Effector memory CD8-positive, alpha-beta T cell (primary cell): ENCODE results near the gene REM2.
A peak's percentile ranks its signal among the peaks of the same experiment; 100 is the strongest.

Source experiments
- ATAC-seq: fragments of 150-1000 bp; cut with Tn5 transposase; replicated peaks from 2 replicates; pipeline ENCODE4 v1.10.0; 2021; ENCODE audit warnings: mild to moderate bottlenecking, moderate library complexity
- DNase-seq, 3 experiments: peaks; one replicate each; pipeline ENCODE4 v3.0.0; 2021
- H3K27ac Mint-ChIP-seq, 2 donors: one replicate each; pipeline ENCODE4 v1.8.0; 2022; ENCODE audit warnings: mild to moderate bottlenecking in 2 of 2, mixed read lengths in 2 of 2, moderate library complexity in 2 of 2
- H3K27me3 Mint-ChIP-seq, 2 donors: one replicate each; pipeline ENCODE4 v1.8.0; 2022; ENCODE audit warnings: mixed read lengths in 2 of 2
- H3K36me3 Mint-ChIP-seq: one replicate; pipeline ENCODE4 v1.8.0; 2022; ENCODE audit warnings: mild to moderate bottlenecking, moderate library complexity, mixed read lengths; ENCODE audit not compliant: insufficient read depth
- H3K4me1 Mint-ChIP-seq, 2 donors: one replicate each; pipeline ENCODE4 v1.8.0; 2022; ENCODE audit warnings: low read depth in 2 of 2, mixed read lengths in 2 of 2
- H3K4me3 Mint-ChIP-seq, 2 donors: one replicate each; pipeline ENCODE4 v1.8.0; 2022; ENCODE audit warnings: mild to moderate bottlenecking in 2 of 2, mixed read lengths in 2 of 2, moderate library complexity in 2 of 2
- H3K9me3 Mint-ChIP-seq, 2 donors: one replicate each; pipeline ENCODE4 v1.8.0; 2022; ENCODE audit warnings: mixed read lengths in 2 of 2

Gene REM2

DNA sequence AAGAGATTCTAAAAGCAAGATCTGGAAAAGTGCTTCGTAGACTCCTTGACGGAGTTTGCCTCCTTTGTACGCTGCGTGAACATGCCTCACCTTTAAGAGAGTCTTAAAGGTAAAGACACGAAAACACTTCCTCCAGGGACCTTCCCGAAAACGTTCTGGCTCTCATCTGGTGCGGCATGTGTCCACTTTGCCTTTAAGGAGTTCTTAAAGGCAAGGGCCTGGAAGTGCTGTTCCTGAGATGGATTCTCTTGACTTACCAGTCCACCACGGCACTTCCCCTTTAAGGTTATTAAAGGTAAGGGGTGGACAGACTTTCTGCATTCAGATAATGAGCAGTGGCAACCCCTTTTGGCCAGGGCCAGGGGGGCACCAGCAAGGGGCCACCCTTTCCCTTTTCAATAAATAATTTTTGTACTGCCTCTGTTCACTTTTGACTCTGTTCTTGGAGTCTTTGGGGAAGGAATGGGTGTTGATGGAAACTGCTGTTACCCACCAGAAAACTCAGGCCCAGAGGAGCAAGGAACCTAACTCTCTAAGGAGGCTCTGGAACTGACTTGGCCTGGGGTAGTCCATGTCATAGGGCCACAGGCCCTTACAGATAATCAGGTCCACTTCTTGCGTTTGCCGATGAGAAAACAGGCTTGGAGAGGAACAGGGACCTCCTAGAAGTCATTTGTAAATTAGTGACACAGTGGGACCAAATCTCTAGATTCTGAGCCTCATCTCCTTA lies 4.4 kb downstream of the REM2 start:
- Mint-ChIP-seq H3K4me1 (peaks cover 22% of the 10 kb centered on the region in 2 donors), H3K27ac (peak overlapping the region; percentile 82 to 91), H3K9me3 (no peaks in the 10 kb centered on the region), H3K4me3 (peak overlapping the region; percentile 79 to 80), H3K27me3 (no peaks in the 10 kb centered on the region), H3K36me3 (peaks cover 27% of the 10 kb centered on the region)
- DNase-seq (no peak), ATAC-seq (peak; percentile 21)

GRCh38 chr14:22887990-22888378 lies 5.0 kb downstream of the REM2 start:
- Mint-ChIP-seq H3K36me3 (peaks cover 27% of the 10 kb centered on the region), H3K9me3 (no peaks in the 10 kb centered on the region), H3K4me3 (peak overlapping the region; percentile 79 to 80), H3K4me1 (peaks cover 22% of the 10 kb centered on the region in 2 donors), H3K27ac (peak overlapping the region; percentile 82 to 91), H3K27me3 (no peaks in the 10 kb centered on the region)
- no peak for ATAC-seq
- no peak for DNase-seq

DNA sequence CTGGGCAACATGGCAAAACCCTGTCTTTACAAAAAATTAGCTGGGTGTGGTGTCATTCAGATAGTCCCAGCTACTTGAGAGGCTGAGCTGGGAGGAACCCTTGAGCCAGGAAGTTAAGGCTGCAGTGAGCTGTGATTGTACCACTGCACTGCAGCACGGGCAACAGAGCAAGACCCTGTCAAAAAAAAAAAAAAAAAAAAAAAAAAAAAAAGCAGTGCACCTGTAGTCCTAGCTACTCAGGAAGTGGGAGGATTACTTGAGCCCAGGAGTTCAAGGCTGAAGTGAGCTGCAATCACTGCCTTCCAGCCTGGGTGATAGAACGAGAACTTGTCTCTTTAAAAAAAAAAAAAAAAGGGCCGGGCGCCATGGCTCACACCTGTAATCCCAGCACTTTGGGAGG lies 5.6 kb downstream of the REM2 start:
- ATAC-seq: no peak
- H3K4me1 Mint-ChIP-seq: peaks cover 19 to 22% of the 10 kb centered on the region in 2 donors
- H3K27ac Mint-ChIP-seq: no peak overlapping the region
- H3K9me3 Mint-ChIP-seq: no peaks in the 10 kb centered on the region
- no peak overlapping the region for H3K4me3 Mint-ChIP-seq
- no peak for DNase-seq
- no peaks in the 10 kb centered on the region for H3K27me3 Mint-ChIP-seq
- H3K36me3 Mint-ChIP-seq: peaks cover 22% of the 10 kb centered on the region

DNA sequence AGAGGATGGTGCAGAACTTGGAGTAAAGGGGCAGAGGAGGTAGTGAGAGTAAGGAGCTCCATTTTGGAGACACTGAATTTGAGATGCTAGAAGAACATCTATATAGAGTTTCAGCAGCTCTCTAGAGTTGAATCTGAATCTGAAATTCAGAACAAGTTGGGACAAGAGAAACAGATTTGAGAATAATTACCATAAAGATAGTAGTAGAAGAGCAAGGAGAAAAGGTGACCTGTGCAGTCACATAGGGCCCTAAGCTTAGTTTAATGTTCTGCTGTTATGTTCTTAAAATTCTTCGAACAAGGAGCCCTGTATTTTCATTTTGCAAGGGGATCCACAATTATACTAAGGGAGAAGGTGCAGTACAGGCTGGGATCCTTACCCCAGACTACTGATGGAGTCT lies 7.4 kb downstream of the REM2 start:
- Mint-ChIP-seq H3K27ac (no peak overlapping the region), H3K27me3 (no peaks in the 10 kb centered on the region), H3K9me3 (no peaks in the 10 kb centered on the region), H3K36me3 (peaks cover 14% of the 10 kb centered on the region), H3K4me1 (peaks cover 17 to 19% of the 10 kb centered on the region in 2 donors), H3K4me3 (no peak overlapping the region)
- ATAC-seq: no peak
- no peak for DNase-seq

- no peak overlapping the region for H3K4me3 Mint-ChIP-seq
- H3K4me1 Mint-ChIP-seq: peaks cover 6 to 7% of the 10 kb centered on the region in 2 donors
- ATAC-seq (no peak), DNase-seq (no peak)
- no peaks in the 10 kb centered on the region for H3K27me3 Mint-ChIP-seq
- no peak overlapping the region for H3K27ac Mint-ChIP-seq
- H3K9me3 Mint-ChIP-seq: no peaks in the 10 kb centered on the region
- peaks cover 5% of the 10 kb centered on the region for H3K36me3 Mint-ChIP-seq
Observed at GRCh38 chr14:22892488-22892887, 9.5 kb downstream of the REM2 start.

DNA sequence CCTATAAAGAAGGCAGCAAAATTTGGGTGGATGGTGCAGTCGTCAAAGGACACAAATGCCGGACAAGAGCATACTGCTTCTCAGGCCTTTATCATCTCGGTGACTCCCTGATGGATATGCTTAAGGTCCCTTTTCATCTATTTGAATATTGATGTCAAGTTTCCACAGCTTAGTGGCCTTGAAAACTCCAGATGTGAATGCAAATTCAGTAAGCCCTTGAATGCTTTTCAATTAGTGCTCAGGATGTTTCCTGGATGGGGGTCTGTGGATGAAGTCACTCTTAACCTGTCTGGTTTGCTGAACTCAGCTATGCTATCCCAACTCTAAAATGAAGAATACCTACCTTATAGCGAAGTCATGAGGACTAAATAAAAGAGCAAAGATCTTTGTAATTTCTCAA lies 10.7 kb downstream of the REM2 start:
- H3K4me3 Mint-ChIP-seq: no peak overlapping the region
- DNase-seq (no peak), ATAC-seq (no peak)
- peaks cover 8% of the 10 kb centered on the region for H3K36me3 Mint-ChIP-seq
- H3K4me1 Mint-ChIP-seq: no peaks in the 10 kb centered on the region
- H3K27ac Mint-ChIP-seq: no peak overlapping the region
- no peaks in the 10 kb centered on the region for H3K27me3 Mint-ChIP-seq
- no peaks in the 10 kb centered on the region for H3K9me3 Mint-ChIP-seq

GRCh38 chr14:22895402-22895801 lies 12.4 kb downstream of the REM2 start:
- Mint-ChIP-seq H3K9me3 (no peaks in the 10 kb centered on the region), H3K4me1 (peaks cover 2 to 3% of the 10 kb centered on the region in 2 donors), H3K27me3 (no peaks in the 10 kb centered on the region), H3K4me3 (no peak overlapping the region), H3K27ac (no peak overlapping the region), H3K36me3 (peaks cover 5% of the 10 kb centered on the region)
- DNase-seq: no peak
- ATAC-seq: no peak

DNA sequence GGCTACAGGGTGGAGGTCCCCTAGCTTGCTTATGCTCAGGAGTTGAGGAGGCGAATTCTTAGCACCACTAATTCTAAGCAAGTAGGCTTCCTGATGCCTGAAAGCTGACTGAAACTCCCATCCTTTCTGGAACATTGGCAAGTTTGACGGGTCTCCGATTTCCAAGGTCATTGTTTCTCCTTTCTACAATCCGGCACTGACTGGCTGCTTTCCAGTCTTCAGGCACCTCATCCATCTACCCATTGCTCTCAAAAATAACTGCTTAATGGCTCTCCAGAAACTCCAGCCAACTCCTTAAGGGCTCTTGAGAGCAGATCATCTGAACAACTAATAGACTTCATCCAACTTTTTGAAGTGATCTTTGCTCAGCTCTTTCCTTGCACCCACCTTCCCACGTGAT lies 13.3 kb downstream of the REM2 start:
- ATAC-seq: no peak
- Mint-ChIP-seq H3K4me1 (peaks cover 2 to 4% of the 10 kb centered on the region in 2 donors), H3K4me3 (no peak overlapping the region), H3K27me3 (no peaks in the 10 kb centered on the region), H3K36me3 (peaks cover 10% of the 10 kb centered on the region), H3K9me3 (no peaks in the 10 kb centered on the region), H3K27ac (peak overlapping the region in 1 of 2 donors; percentile 26)
- no peak for DNase-seq

GRCh38 chr14:22896760-22897159 lies 13.7 kb downstream of the REM2 start:
- ATAC-seq (no peak), DNase-seq (no peak)
- H3K4me3 Mint-ChIP-seq: no peak overlapping the region
- H3K9me3 Mint-ChIP-seq: no peaks in the 10 kb centered on the region
- H3K4me1 Mint-ChIP-seq: peaks cover 2 to 4% of the 10 kb centered on the region in 2 donors
- H3K27ac Mint-ChIP-seq: peak overlapping the region in 1 of 2 donors; percentile 26
- H3K36me3 Mint-ChIP-seq: peaks cover 14% of the 10 kb centered on the region
- H3K27me3 Mint-ChIP-seq: no peaks in the 10 kb centered on the region

DNA sequence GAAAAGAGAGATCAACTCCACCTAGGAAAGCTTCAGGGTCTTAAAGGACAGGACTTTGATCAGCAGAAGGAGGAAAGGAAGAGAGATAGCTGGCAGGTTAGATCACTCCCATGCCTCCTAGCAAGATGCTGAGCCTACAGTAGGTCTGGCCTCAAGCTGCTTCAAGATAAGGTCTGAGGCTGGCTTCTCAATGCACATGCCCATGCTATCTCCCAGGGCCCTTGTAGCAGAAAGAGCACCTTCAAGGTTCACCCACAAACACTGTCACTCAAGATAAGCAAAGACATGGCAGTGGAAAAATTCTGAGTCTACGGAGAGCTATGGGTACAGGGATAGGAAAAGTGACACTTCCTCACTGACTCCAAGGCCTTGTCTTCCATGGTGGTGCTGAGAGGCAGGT lies 14.3 kb downstream of the REM2 start:
- no peaks in the 10 kb centered on the region for H3K27me3 Mint-ChIP-seq

DNA sequence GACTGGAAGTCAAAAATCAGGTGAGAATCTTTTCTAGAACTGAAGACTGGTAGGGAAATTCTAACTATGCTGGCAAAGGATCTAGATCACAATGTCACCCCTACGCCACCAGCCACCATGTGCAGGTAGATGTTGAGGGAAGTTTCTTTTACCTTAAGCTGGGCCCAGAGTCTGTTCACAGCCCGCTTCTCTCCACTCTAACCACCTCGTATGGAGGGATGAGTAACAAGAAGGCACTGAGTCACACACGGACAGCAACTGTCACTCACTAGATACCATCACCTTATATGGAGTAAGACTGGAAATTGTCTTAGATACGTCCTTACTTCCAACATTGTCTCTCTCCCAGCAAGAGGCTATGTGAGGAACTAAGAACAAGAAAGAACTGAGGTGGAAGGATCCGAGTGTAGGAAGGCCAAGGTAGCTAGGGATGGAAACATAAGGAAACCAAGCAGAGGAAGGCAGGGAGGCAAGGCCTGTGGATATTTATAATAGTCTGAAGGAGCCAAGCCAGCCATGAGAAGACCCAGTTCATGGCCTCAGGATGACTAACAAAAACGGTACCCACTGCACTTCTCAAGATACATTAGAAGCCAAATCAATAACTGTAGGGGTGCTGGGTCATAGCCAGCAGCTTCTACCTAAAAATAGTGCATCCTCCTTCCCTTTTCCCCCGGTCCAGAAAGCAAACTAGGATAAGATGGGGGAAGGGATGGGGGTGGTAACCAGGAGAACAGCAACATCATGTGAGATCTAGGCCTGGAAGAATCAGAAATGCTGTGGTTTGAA lies 15.5 kb downstream of the REM2 start:
- Mint-ChIP-seq H3K27me3 (no peaks in the 10 kb centered on the region), H3K4me3 (no peak overlapping the region), H3K27ac (peak overlapping the region; percentile 47 to 88), H3K36me3 (peaks cover 29% of the 10 kb centered on the region), H3K9me3 (no peaks in the 10 kb centered on the region), H3K4me1 (peaks cover 2 to 4% of the 10 kb centered on the region in 2 donors)
- ATAC-seq (no peak), DNase-seq (no peak)

More for the DNA sequence above, 14.3 kb downstream of the REM2 start:
- Mint-ChIP-seq H3K36me3 (peaks cover 19% of the 10 kb centered on the region), H3K4me1 (peaks cover 2 to 4% of the 10 kb centered on the region in 2 donors), H3K9me3 (no peaks in the 10 kb centered on the region), H3K4me3 (no peak overlapping the region), H3K27ac (peak overlapping the region in 1 of 2 donors; percentile 88)
- ATAC-seq: no peak
- DNase-seq: no peak

GRCh38 chr14:22900081-22900799 lies 17.2 kb downstream of the REM2 start:
- Mint-ChIP-seq H3K27ac (peak overlapping the region; percentile 2 to 17), H3K27me3 (no peaks in the 10 kb centered on the region), H3K36me3 (peaks cover 47% of the 10 kb centered on the region), H3K4me1 (peaks cover 2 to 4% of the 10 kb centered on the region in 2 donors), H3K9me3 (no peaks in the 10 kb centered on the region), H3K4me3 (no peak overlapping the region)
- ATAC-seq (peak; percentile 78), DNase-seq (peak; percentile 48 to 52 (median 48))

- DNase-seq (no peak), ATAC-seq (no peak)
- Mint-ChIP-seq H3K4me3 (no peak overlapping the region), H3K9me3 (no peaks in the 10 kb centered on the region), H3K27me3 (no peaks in the 10 kb centered on the region), H3K4me1 (peaks cover 2 to 4% of the 10 kb centered on the region in 2 donors), H3K36me3 (peaks cover 60% of the 10 kb centered on the region), H3K27ac (no peak overlapping the region)
Observed at GRCh38 chr14:22901799-22902198, 18.8 kb downstream of the REM2 start.
